DOHH2 (cell line): ENCODE results near the gene CACNG5.

Source experiments
- H3F3A ChIP-seq: fragments of 200-600 bp; sonication (generic), shearing (Covaris generic); 2 replicates; pipeline ENCODE4 v1.6.0; 2016; ENCODE audit warnings: antibody characterized with exemption, mild to moderate bottlenecking; ENCODE audit not compliant: control insufficient read depth, insufficient read depth
- H3K27ac ChIP-seq: fragments of 200-600 bp; sonication (generic); 2 replicates; pipeline ENCODE4 v1.5.1; 2014; ENCODE audit warnings: low read depth, mild to moderate bottlenecking, low read length, moderate library complexity
- H3K27me3 ChIP-seq: fragments of 200-600 bp; sonication (generic); 2 replicates; pipeline ENCODE4 v1.6.1; 2014; ENCODE audit warnings: mild to moderate bottlenecking, low read length, mixed read lengths; ENCODE audit not compliant: control insufficient read depth
- H3K36me3 ChIP-seq: fragments of 200-600 bp; sonication (generic); 2 replicates; pipeline ENCODE4 v1.6.1; 2014; ENCODE audit warnings: mild to moderate bottlenecking, low read length, moderate library complexity, mixed read lengths; ENCODE audit not compliant: control insufficient read depth
- H3K4me1 ChIP-seq: fragments of 200-600 bp; sonication (generic); 2 replicates; pipeline ENCODE4 v1.6.1; 2014; ENCODE audit warnings: mild to moderate bottlenecking, low read length, mixed read lengths; ENCODE audit not compliant: control insufficient read depth
- H3K4me2 ChIP-seq: fragments of 200-600 bp; sonication (generic); 2 replicates; pipeline ENCODE4 v1.6.0; 2014; ENCODE audit warnings: mild to moderate bottlenecking, low read length, moderate library complexity
- H3K4me3 ChIP-seq: fragments of 200-600 bp; sonication (generic); 2 replicates; pipeline ENCODE4 v1.5.1; 2014; ENCODE audit warnings: mild to moderate bottlenecking, low read length, mixed read lengths
- H3K79me2 ChIP-seq: fragments of 200-600 bp; sonication (generic); 2 replicates; pipeline ENCODE4 v1.6.1; 2014; ENCODE audit warnings: mild to moderate bottlenecking, low read length, mixed read lengths; ENCODE audit not compliant: control insufficient read depth
- H3K9me2 ChIP-seq: fragments of 200-600 bp; sonication (generic); replicated peaks from 2 replicates; pipeline ENCODE4 v1.6.1; 2014; ENCODE audit warnings: mild to moderate bottlenecking, low read length, mixed read lengths; ENCODE audit not compliant: control insufficient read depth
- H3K9me3 ChIP-seq: fragments of 200-600 bp; sonication (generic); 2 replicates; pipeline ENCODE4 v1.6.1; 2014; ENCODE audit warnings: antibody characterized with exemption, low read length, mixed read lengths; ENCODE audit not compliant: control insufficient read depth, insufficient read depth
- H4K20me1 ChIP-seq: fragments of 200-600 bp; sonication (generic); 2 replicates; pipeline ENCODE4 v1.6.0; 2014; ENCODE audit warnings: low read depth, mild to moderate bottlenecking, antibody characterized with exemption, low read length, moderate library complexity; ENCODE audit not compliant: control insufficient read depth, insufficient read depth
- EZH2phosphoT487 ChIP-seq: fragments of 200-600 bp; sonication (generic); IDR thresholded peaks from 2 replicates; pipeline ENCODE4 v1.6.1; 2017; ENCODE audit warnings: borderline replicate concordance, mild to moderate bottlenecking, antibody characterized with exemption, low read length, moderate library complexity, mixed read lengths
- TF ChIP-seq, protein P1 (sequence below): fragments of 200-600 bp; sonication (generic); IDR thresholded peaks from one replicate; pipeline ENCODE4 v1.5.1; 2014; ENCODE audit warnings: antibody characterized with exemption, mild to moderate bottlenecking, low read depth, low read length; ENCODE audit not compliant: poor library complexity, severe bottlenecking

Gene CACNG5

DNA sequence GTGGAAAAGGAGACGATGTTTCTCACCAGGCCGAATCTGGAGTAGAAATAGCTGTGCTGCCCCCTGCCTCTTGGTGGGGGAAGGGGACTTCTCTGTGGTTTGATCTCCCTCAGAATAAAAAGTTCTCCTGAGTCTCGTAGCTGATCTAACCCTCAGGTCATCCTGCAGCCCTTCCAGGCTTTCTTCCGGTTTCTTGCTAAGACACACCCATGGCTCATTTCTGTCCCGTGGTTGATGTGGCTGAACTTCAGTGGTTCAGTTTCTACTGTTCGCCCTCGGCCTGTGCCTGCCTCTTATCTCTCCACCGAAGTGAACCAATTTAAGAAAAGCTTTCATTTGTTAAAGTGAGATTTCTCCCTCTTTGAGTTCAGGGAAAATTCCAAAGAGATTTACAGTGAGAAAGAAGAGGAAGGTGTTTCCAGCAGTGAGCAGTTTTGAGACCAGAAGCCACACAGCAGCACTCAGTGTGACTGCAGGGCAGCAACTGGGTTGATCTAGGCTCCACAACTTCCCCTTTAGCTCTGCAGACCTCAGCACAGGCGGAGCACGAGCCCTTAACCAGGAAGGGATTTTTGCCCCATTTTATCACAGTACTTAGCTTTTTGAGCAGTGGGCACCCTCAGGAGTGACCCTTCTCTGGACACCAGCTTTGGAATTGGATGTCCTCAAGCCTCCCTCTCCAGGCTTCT lies 34.9 kb upstream of the CACNG5 start:
- no peak overlapping the region for H3K27ac ChIP-seq
- H3K4me3 ChIP-seq, result no peak overlapping the region
- H3K9me3 ChIP-seq, result peaks cover 8% of the 10 kb centered on the region; the same call in 1 of the 2 replicates
- no peaks in the 10 kb centered on the region for H3K4me1 ChIP-seq
- no peaks in the 10 kb centered on the region for H3K79me2 ChIP-seq
- TF ChIP-seq, protein P1, sequence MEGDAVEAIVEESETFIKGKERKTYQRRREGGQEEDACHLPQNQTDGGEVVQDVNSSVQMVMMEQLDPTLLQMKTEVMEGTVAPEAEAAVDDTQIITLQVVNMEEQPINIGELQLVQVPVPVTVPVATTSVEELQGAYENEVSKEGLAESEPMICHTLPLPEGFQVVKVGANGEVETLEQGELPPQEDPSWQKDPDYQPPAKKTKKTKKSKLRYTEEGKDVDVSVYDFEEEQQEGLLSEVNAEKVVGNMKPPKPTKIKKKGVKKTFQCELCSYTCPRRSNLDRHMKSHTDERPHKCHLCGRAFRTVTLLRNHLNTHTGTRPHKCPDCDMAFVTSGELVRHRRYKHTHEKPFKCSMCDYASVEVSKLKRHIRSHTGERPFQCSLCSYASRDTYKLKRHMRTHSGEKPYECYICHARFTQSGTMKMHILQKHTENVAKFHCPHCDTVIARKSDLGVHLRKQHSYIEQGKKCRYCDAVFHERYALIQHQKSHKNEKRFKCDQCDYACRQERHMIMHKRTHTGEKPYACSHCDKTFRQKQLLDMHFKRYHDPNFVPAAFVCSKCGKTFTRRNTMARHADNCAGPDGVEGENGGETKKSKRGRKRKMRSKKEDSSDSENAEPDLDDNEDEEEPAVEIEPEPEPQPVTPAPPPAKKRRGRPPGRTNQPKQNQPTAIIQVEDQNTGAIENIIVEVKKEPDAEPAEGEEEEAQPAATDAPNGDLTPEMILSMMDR, result no peak
- no peak for TF ChIP-seq EZH2phosphoT487
- H4K20me1 ChIP-seq, result no peaks in the 10 kb centered on the region
- no peaks in the 10 kb centered on the region for H3K36me3 ChIP-seq
- no peaks in the 10 kb centered on the region for H3K9me2 ChIP-seq
- no peaks in the 10 kb centered on the region for H3F3A ChIP-seq
- no peak overlapping the region for H3K4me2 ChIP-seq
- H3K27me3 ChIP-seq, result no peaks in the 10 kb centered on the region

GRCh38 chr17:66803474-66803951 lies 31.4 kb upstream of the CACNG5 start:
- no peaks in the 10 kb centered on the region for H3K9me2 ChIP-seq
- H3K4me2 ChIP-seq, result no peak overlapping the region
- no peak overlapping the region for H3K27ac ChIP-seq
- no peaks in the 10 kb centered on the region for H3K79me2 ChIP-seq
- H3K4me3 ChIP-seq, result no peak overlapping the region
- H3K4me1 ChIP-seq, result peaks cover 18% of the 10 kb centered on the region
- H3K9me3 ChIP-seq, result no peaks in the 10 kb centered on the region
- H3F3A ChIP-seq, result no peaks in the 10 kb centered on the region
- H4K20me1 ChIP-seq, result no peaks in the 10 kb centered on the region
- TF ChIP-seq, protein P1, result no peak
- TF ChIP-seq EZH2phosphoT487, result no peak
- no peaks in the 10 kb centered on the region for H3K36me3 ChIP-seq
- no peaks in the 10 kb centered on the region for H3K27me3 ChIP-seq

- no peak for TF ChIP-seq EZH2phosphoT487
- TF ChIP-seq, protein P1, result no peak
- no peaks in the 10 kb centered on the region for H3K9me3 ChIP-seq
- H4K20me1 ChIP-seq, result no peaks in the 10 kb centered on the region
- H3K4me3 ChIP-seq, result no peak overlapping the region
- H3K79me2 ChIP-seq, result no peaks in the 10 kb centered on the region
- no peaks in the 10 kb centered on the region for H3K9me2 ChIP-seq
- no peak overlapping the region for H3K27ac ChIP-seq
- no peaks in the 10 kb centered on the region for H3K27me3 ChIP-seq
- peaks cover 18% of the 10 kb centered on the region for H3K4me1 ChIP-seq
- H3K36me3 ChIP-seq, result no peaks in the 10 kb centered on the region
- H3F3A ChIP-seq, result no peaks in the 10 kb centered on the region
- H3K4me2 ChIP-seq, result no peak overlapping the region
Measured at GRCh38 chr17:66805567-66805966, 29.4 kb upstream of the CACNG5 start.
